Sigmoid colon (tissue), 7 donors: Measurements from ENCODE around the gene TMEM135. TPM values are rescaled to one million over a fixed set of nuclear protein-coding genes. Genes with fewer than 3 reads are reported as not detected.
"Not testable (repeated sequence)": the region's sequence is repeated elsewhere in the genome, so short reads cannot be mapped to it uniquely, and the experiment has no call there.

ENCODE experiments used
- DNase-seq: peaks from one replicate; pipeline ENCODE4 v3.0.0-alpha.2; 2019
- H3K27ac ChIP-seq, 4 donors: fragments of 200-600 bp; sonication (generic); one replicate each; pipeline ENCODE4 v1.5.1; 2016 to 2019; ENCODE audit warnings: mild to moderate bottlenecking in 1 of 4
- H3K27me3 ChIP-seq, 3 donors: fragments of 200-600 bp; sonication (generic); one replicate each; pipeline ENCODE4 v1.5.1; 2019; ENCODE audit warnings: mild to moderate bottlenecking in 1 of 3
- H3K36me3 ChIP-seq, 4 donors: fragments of 200-600 bp; sonication (generic); one replicate each; pipeline ENCODE4 v1.5.1; 2016 to 2019
- H3K4me1 ChIP-seq, 4 donors: fragments of 200-600 bp; sonication (generic); one replicate each; pipeline ENCODE4 v1.5.1; 2017 to 2019
- H3K4me3 ChIP-seq, 4 donors: fragments of 200-600 bp; sonication (generic); one replicate each; pipeline ENCODE4 v1.5.1; 2017 to 2019; ENCODE audit warnings: mild to moderate bottlenecking in 2 of 4, moderate library complexity in 1 of 4
- H3K9me3 ChIP-seq, 4 donors: fragments of 200-600 bp in 3 of 4; sonication (generic) in 3 of 4; one replicate each; pipeline versions ENCODE4 v1.5.1 to v1.6.1; 2013 to 2019
- EP300 ChIP-seq, 4 donors: sonication (generic); formaldehyde crosslinking; IDR thresholded peaks; one replicate each; pipeline ENCODE4 v1.6.1; 2017; ENCODE audit warnings: antibody characterized with exemption in 4 of 4
- POLR2A ChIP-seq, 2 donors: fragments of 450-650 bp; IDR thresholded peaks; one replicate each; pipeline ENCODE4 v1.6.1; 2016; ENCODE audit warnings: antibody characterized with exemption in 2 of 2, mild to moderate bottlenecking in 2 of 2, moderate library complexity in 2 of 2
- POLR2AphosphoS5 ChIP-seq, 4 donors: sonication (generic); formaldehyde crosslinking; IDR thresholded peaks; one replicate each; pipeline ENCODE4 v1.6.1; 2017; ENCODE audit warnings: antibody characterized with exemption in 4 of 4
- WGBS, 2 donors: extraction: QIAGEN DNeasy Blood & Tissue Kit; methylation state at CpG; one replicate each; pipeline ENCODE4 v1.1.7; 2013; 5-methylcytosine and 5-hydroxymethylcytosine counted together
- intact Hi-C: fragments of 100-400 bp; cut with DNase I; formaldehyde crosslinking; loops from one replicate; pipeline ENCODE4 v1.15.1; 2023
- polyA plus RNA-seq, 3 donors: library from polyadenylated mRNA; stranded (reverse); fragments of 200-250 nt; gene quantifications; one replicate each; pipeline ENCODE4 v1.2.3, GENCODE V29; 2013
- total RNA-seq, 4 donors: library from RNA; depleted of rRNA; stranded (reverse); fragments of >200 nt; gene quantifications; one replicate each; pipeline ENCODE4 v1.1.0, GENCODE V29; 2016
- TF ChIP-seq, protein P1 (sequence below), 4 experiments: fragments of 450-650 bp in 3 of 4; fragments of 200-600 bp in 1 of 4; IDR thresholded peaks; one replicate each; pipeline ENCODE4 v1.5.1; 2016 to 2019; ENCODE audit warnings: antibody characterized with exemption in 4 of 4, mild to moderate bottlenecking in 3 of 4, moderate library complexity in 2 of 4
- donor health status: healthy with polysubstance abuse.
- donor health status: Bipolar disorder and iron deficiency.
- donor health status: healthy.

TMEM135 gene
- total and polyA plus RNA-seq, 7 donors, result 4.8 to 36.2 (median 20.0) TPM

DNA sequence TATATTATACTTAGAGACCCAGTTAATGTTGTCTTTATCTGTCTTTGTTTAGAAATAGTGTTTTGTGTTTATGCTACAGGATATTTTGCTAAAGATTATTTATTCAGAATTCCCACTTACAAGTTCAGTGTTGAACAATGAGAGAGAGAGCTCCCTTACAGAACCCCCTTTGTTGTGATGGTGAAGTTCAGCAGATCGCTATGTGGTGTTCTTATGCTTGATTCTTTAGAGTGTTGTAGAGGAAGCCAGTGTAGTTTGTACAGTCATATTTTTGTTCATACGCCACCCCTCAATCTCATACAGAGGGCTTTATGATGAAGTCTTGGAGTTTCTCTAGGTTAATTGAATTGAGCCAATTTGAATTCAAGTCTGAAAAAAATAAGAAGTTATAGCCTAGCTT is 150.2 kb downstream of the TMEM135 start:
- no peak for DNase-seq
- H3K27me3 ChIP-seq, result no peaks in the 10 kb centered on the region
- no peaks in the 10 kb centered on the region for H3K4me1 ChIP-seq
- H3K4me3 ChIP-seq, result no peak overlapping the region
- no peaks in the 10 kb centered on the region for H3K9me3 ChIP-seq
- H3K36me3 ChIP-seq, result no peaks in the 10 kb centered on the region
- no peak overlapping the region for H3K27ac ChIP-seq
- intact Hi-C loops, result no loop called here
- 91 to 94% methylated on average over 2 of the region's 2 CpGs for WGBS, 2 donors
- TF ChIP-seq POLR2A (IDR thresholded peaks at IDR 0.05) (no peak), POLR2AphosphoS5 (IDR thresholded peaks at IDR 0.05) (no peak), EP300 (IDR thresholded peaks at IDR 0.05) (no peak)
- TF ChIP-seq, protein P1, sequence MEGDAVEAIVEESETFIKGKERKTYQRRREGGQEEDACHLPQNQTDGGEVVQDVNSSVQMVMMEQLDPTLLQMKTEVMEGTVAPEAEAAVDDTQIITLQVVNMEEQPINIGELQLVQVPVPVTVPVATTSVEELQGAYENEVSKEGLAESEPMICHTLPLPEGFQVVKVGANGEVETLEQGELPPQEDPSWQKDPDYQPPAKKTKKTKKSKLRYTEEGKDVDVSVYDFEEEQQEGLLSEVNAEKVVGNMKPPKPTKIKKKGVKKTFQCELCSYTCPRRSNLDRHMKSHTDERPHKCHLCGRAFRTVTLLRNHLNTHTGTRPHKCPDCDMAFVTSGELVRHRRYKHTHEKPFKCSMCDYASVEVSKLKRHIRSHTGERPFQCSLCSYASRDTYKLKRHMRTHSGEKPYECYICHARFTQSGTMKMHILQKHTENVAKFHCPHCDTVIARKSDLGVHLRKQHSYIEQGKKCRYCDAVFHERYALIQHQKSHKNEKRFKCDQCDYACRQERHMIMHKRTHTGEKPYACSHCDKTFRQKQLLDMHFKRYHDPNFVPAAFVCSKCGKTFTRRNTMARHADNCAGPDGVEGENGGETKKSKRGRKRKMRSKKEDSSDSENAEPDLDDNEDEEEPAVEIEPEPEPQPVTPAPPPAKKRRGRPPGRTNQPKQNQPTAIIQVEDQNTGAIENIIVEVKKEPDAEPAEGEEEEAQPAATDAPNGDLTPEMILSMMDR (IDR thresholded peaks at IDR 0.05), result no peak

DNA sequence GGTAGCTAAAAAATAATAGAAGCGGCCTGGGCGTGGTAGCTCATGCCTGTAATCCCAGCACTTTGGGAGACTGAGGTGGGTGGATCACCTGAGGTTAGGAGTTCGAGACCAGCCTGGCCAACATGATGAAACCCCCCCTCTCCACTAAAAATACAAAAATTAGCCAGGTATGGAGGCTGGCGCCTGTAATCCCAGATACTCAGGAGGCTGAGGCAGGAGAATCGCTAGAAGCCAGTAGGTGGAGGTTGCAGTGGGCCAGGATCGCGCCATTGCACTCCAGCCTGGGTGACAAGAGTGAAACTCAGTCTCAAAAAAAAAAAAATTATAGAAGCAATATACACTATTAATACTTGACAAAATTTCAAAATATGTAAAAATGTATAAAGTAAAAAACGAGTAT is 150.7 kb downstream of the TMEM135 start:
- H3K27me3 ChIP-seq, H3K27ac ChIP-seq, H3K4me1 ChIP-seq, H3K4me3 ChIP-seq, H3K36me3 ChIP-seq, H3K9me3 ChIP-seq, DNase-seq, intact Hi-C loops: not testable (repeated sequence)
- 95 to 96% methylated on average over 8 of the region's 8 CpGs for WGBS, 2 donors

DNA sequence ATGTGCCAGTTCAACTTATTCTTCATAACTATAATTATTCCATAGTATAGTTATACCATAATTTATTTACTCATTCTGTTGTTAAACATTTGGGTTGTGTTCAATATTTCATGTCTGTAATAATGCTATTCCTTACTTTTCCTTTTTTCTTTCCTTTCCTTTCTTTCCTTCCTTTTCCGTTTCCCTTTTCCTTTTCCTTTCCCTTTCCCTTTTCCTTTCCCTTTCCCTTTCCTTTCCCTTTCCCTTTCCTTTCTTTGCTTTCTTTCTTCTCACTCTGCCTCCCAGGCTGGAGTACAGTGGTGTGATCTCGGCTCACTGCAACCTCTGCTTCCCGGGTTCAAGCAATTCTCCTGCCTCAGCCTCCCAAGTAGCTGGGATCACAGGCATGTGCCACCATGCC is 151.2 kb downstream of the TMEM135 start:
- H3K36me3 ChIP-seq, H3K4me1 ChIP-seq, H3K9me3 ChIP-seq, H3K27me3 ChIP-seq, DNase-seq, intact Hi-C loops, H3K4me3 ChIP-seq, H3K27ac ChIP-seq: not testable (repeated sequence)
- WGBS, 2 donors, result 90 to 96% methylated on average over 3 of the region's 3 CpGs

DNA sequence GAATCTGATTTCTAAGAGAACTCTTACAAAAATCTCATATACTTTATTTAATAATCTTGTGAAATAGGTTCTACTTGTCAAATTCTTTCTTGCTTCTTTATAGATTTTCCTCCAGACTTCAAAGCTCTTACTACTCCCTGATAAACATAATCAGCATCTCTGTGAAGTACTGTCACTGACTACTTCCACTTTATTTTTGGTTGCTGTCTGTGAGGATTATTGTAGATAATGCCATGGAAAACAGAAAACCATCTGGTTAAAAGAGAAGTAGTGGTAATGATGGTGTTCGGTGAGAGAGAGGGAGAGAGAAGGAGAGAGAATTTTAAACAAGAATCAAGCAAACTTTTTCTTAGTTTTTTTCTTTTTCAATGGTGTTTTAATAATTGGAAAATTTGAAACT is 152.3 kb downstream of the TMEM135 start:
- intact Hi-C loops, result no loop called here
- WGBS, 2 donors, result 87 to 94% methylated on average over 1 of the region's 1 CpG
- Histone ChIP-seq H3K9me3 (no peaks in the 10 kb centered on the region), H3K4me1 (no peaks in the 10 kb centered on the region), H3K27ac (no peak overlapping the region), H3K36me3 (no peaks in the 10 kb centered on the region), H3K27me3 (no peaks in the 10 kb centered on the region), H3K4me3 (no peak overlapping the region)
- no peak for DNase-seq
- TF ChIP-seq EP300 (IDR thresholded peaks at IDR 0.05) (no peak), POLR2AphosphoS5 (IDR thresholded peaks at IDR 0.05) (no peak), POLR2A (IDR thresholded peaks at IDR 0.05) (no peak)
- TF ChIP-seq, protein P1 (IDR thresholded peaks at IDR 0.05), result no peak

DNA sequence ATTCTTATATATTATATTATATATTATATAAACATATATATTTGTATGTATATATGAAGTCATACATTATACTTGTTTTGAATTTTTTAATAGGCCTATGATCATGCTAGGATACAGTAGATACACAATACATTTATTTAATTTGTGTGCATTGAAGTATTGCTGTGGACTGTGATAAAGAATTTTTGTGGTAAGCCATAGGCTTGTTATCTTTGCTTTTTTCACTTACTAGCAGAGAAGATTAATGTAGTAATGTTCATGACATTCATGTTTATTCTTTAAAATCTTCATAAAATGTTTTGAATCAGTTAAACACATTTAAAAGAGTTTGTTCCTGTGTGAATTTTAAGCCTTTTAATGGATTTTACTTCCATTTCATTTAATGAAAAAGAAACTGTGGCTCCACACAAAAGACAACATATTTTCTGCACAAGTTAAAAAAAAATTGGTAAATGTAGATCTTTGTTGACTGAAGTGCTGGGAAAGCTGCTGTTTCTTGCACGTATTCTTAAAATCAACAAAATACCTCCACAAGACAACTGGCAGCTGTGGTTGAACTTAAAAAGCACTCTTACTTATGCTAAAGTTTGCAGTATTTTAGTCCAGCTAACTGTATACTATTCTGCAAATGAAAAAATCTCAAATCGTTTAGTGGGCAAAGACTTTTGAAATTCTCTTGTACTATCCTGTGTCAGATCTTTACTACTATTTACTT is 156.2 kb downstream of the TMEM135 start:
- H3K27me3 ChIP-seq, result no peaks in the 10 kb centered on the region
- H3K27ac ChIP-seq, result no peak overlapping the region
- TF ChIP-seq EP300 (IDR thresholded peaks at IDR 0.05) (no peak), POLR2AphosphoS5 (IDR thresholded peaks at IDR 0.05) (no peak), POLR2A (IDR thresholded peaks at IDR 0.05) (no peak)
- TF ChIP-seq, protein P1 (IDR thresholded peaks at IDR 0.05), result no peak
- H3K4me3 ChIP-seq, result no peak overlapping the region
- no peaks in the 10 kb centered on the region for H3K4me1 ChIP-seq
- no peaks in the 10 kb centered on the region for H3K9me3 ChIP-seq
- intact Hi-C loops, result no loop called here
- no peaks in the 10 kb centered on the region for H3K36me3 ChIP-seq
- 75 to 80% methylated on average over 2 of the region's 2 CpGs for WGBS, 2 donors
- no peak for DNase-seq
